Testis (tissue), 2 donors: Measurements from ENCODE around the gene PALS2.

Experiments
- POLR2A ChIP-seq: fragments of 450-650 bp; IDR thresholded peaks from one replicate; pipeline ENCODE4 v1.6.1; 2017; ENCODE audit warnings: antibody characterized with exemption, mild to moderate bottlenecking, moderate library complexity
- TF ChIP-seq, protein P1 (sequence below), 3 experiments: fragments of 450-650 bp in 2 of 3; fragments of 200-600 bp in 1 of 3; sonication (generic) in 1 of 3; IDR thresholded peaks; one replicate each; pipeline ENCODE4 v1.5.1; 2016 to 2019; ENCODE audit warnings: antibody characterized with exemption in 3 of 3, mild to moderate bottlenecking in 2 of 3, moderate library complexity in 1 of 3

DNA sequence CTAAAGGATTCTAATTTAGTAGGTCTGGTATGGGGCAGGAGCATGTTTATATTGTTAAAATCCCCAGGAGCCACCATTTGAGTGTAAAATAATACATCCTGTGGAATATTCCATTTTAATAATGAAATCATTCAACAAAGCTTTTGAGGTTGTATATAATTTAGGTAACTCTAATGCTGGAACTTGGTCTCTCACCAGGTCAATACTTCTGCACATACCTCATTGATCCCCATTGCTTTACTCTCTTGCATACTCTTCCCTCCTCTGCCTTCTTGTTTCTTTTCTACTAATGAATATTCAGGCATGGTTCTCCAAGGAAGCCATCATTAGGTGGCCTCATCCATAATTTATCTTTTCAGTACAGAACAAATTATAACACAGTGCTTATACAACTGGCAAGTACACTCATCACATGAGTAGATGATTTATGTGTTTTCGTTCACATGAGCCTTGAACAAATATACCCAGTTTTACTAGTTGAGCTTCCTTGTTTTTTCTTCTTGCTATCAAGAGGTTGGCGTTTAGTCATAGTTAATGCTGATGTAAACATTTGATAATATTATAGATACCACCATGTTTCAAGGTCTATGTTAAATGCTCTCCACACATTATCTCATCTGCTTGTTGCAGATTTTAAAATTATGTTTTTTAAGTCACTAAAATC is 7.2 kb downstream of the PALS2 start:
- TF ChIP-seq, protein P1, sequence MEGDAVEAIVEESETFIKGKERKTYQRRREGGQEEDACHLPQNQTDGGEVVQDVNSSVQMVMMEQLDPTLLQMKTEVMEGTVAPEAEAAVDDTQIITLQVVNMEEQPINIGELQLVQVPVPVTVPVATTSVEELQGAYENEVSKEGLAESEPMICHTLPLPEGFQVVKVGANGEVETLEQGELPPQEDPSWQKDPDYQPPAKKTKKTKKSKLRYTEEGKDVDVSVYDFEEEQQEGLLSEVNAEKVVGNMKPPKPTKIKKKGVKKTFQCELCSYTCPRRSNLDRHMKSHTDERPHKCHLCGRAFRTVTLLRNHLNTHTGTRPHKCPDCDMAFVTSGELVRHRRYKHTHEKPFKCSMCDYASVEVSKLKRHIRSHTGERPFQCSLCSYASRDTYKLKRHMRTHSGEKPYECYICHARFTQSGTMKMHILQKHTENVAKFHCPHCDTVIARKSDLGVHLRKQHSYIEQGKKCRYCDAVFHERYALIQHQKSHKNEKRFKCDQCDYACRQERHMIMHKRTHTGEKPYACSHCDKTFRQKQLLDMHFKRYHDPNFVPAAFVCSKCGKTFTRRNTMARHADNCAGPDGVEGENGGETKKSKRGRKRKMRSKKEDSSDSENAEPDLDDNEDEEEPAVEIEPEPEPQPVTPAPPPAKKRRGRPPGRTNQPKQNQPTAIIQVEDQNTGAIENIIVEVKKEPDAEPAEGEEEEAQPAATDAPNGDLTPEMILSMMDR (IDR thresholded peaks at IDR 0.05): no peak
- TF ChIP-seq POLR2A: no peak
